Body of pancreas (tissue), 4 donors: Measurements from ENCODE around the gene LEFTY1. TPM values are rescaled to one million over a fixed set of nuclear protein-coding genes. Genes with fewer than 3 reads are reported as not detected.

Experiments
- ATAC-seq: fragments of 150-250 bp; one replicate; pipeline ENCODE4 v1.9.1; 2016
- DNase-seq, 4 donors: peaks; one replicate each; pipeline ENCODE4 v3.0.0-alpha.2; 2019
- H3K27ac ChIP-seq, 4 donors: fragments of 200-600 bp; sonication (generic); 1 replicate in 3 of 4; 2 replicates in 1 of 4; pipeline versions ENCODE4 v1.5.1 to v1.6.1; 2016 to 2019; ENCODE audit warnings: mild to moderate bottlenecking in 1 of 4, mixed read lengths in 1 of 4, moderate library complexity in 1 of 4
- H3K27me3 ChIP-seq, 2 donors: fragments of 200-600 bp; sonication (generic); one replicate each; pipeline ENCODE4 v1.6.0; 2016; ENCODE audit warnings: mild to moderate bottlenecking in 1 of 2
- H3K36me3 ChIP-seq, 2 donors: fragments of 200-600 bp; sonication (generic); replicated peaks in 1 of 2; 2 replicates each; pipeline ENCODE4 v1.5.1; 2016; ENCODE audit warnings: low read depth in 2 of 2; ENCODE audit not compliant: insufficient read depth in 1 of 2
- H3K4me1 ChIP-seq: fragments of 200-600 bp; sonication (generic); one replicate; pipeline ENCODE4 v1.6.0; 2016
- H3K4me3 ChIP-seq, 2 donors: fragments of 200-600 bp; sonication (generic); 1 replicate in 1 of 2; 2 replicates in 1 of 2; pipeline ENCODE4 v1.5.1; 2016 to 2019
- H3K9me3 ChIP-seq, 3 donors: fragments of 200-600 bp; sonication (generic); 1 replicate in 2 of 3; 2 replicates in 1 of 3; pipeline ENCODE4 v1.5.1; 2016
- POLR2A ChIP-seq, 3 donors: fragments of 450-650 bp; IDR thresholded peaks; one replicate each; pipeline ENCODE4 v1.6.1; 2016; ENCODE audit warnings: antibody characterized with exemption in 3 of 3, mild to moderate bottlenecking in 2 of 3
- WGBS, 2 donors: methylation state at CpG; one replicate each; pipeline ENCODE4 v1.1.5; 2017; 5-methylcytosine and 5-hydroxymethylcytosine counted together
- intact Hi-C: fragments of 100-400 bp; cut with DNase I; formaldehyde crosslinking; loops from one replicate; pipeline ENCODE4 v1.15.1; 2023
- total RNA-seq, 2 donors: library from RNA; depleted of rRNA; stranded (reverse); fragments of >200 nt; gene quantifications; one replicate each; pipeline ENCODE4 v1.1.0, GENCODE V29; 2016
- TF ChIP-seq, protein P1 (sequence below), 7 experiments: fragments of 450-650 bp in 4 of 7; fragments of 200-600 bp in 3 of 7; sonication (generic) in 3 of 7; IDR thresholded peaks; one replicate each; pipeline ENCODE4 v1.5.1; 2016 to 2019; ENCODE audit warnings: antibody characterized with exemption in 7 of 7

The LEFTY1 gene
- total RNA-seq, 2 donors from 2014 or later = 138 to 153 TPM

DNA sequence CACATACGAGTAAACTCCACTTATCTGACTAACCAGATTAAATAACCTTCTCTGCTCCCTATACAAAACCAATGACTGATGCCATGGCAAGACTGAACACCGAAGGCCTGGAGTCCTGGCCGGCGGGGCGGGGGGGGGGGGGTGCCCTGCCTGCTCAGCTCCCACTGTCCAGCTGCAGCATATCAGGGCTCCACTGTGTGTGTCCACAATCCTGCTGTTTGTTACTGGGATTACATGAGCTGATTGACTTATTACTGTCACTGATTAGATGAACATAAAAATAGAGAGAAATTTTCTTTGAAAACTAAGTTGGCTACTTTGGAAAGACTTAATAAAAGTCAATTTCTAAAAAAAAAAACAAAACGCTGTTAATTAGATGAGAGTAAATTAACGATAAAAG is 31.7 kb downstream of the LEFTY1 start:
- Histone ChIP-seq H3K4me1 (peaks cover 13% of the 10 kb centered on the region), H3K4me3 (no peak overlapping the region), H3K27me3 (no peaks in the 10 kb centered on the region), H3K27ac (peak overlapping the region in 2 of 4 donors; percentile 24 to 48), H3K9me3 (no peaks in the 10 kb centered on the region), H3K36me3 (peaks cover 16 to 37% of the 10 kb centered on the region in 2 donors)
- ATAC-seq = no peak
- WGBS, 2 donors = 59 to 65% methylated on average over 5 to 6 of the region's 7 CpGs
- TF ChIP-seq, protein P1, sequence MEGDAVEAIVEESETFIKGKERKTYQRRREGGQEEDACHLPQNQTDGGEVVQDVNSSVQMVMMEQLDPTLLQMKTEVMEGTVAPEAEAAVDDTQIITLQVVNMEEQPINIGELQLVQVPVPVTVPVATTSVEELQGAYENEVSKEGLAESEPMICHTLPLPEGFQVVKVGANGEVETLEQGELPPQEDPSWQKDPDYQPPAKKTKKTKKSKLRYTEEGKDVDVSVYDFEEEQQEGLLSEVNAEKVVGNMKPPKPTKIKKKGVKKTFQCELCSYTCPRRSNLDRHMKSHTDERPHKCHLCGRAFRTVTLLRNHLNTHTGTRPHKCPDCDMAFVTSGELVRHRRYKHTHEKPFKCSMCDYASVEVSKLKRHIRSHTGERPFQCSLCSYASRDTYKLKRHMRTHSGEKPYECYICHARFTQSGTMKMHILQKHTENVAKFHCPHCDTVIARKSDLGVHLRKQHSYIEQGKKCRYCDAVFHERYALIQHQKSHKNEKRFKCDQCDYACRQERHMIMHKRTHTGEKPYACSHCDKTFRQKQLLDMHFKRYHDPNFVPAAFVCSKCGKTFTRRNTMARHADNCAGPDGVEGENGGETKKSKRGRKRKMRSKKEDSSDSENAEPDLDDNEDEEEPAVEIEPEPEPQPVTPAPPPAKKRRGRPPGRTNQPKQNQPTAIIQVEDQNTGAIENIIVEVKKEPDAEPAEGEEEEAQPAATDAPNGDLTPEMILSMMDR (IDR thresholded peaks at IDR 0.05) = peak in 1 of 7 experiments; percentile 8
- TF ChIP-seq POLR2A (IDR thresholded peaks at IDR 0.05) = no peak
- DNase-seq = no peak
- intact Hi-C loops = no loop called here

- Histone ChIP-seq H3K36me3 (peaks cover 3 to 22% of the 10 kb centered on the region in 2 donors), H3K4me1 (peaks cover 20% of the 10 kb centered on the region), H3K27ac (peak overlapping the region in 2 of 4 donors; percentile 47 to 48), H3K4me3 (no peak overlapping the region), H3K27me3 (no peaks in the 10 kb centered on the region), H3K9me3 (no peaks in the 10 kb centered on the region)
- TF ChIP-seq POLR2A (IDR thresholded peaks at IDR 0.05) = no peak
- TF ChIP-seq, protein P1 (IDR thresholded peaks at IDR 0.05) = no peak
- no peak for ATAC-seq
- 74 to 79% methylated on average over 10 of the region's 10 CpGs for WGBS, 2 donors
- intact Hi-C loops = no loop called here
- no peak for DNase-seq
Observed at GRCh38 chr1:225855503-225856300, 33.2 kb downstream of the LEFTY1 start.

GRCh38 chr1:225853441-225853840 is 35.5 kb downstream of the LEFTY1 start:
- Histone ChIP-seq H3K27me3 (no peaks in the 10 kb centered on the region), H3K4me3 (no peak overlapping the region), H3K4me1 (peaks cover 23% of the 10 kb centered on the region), H3K9me3 (no peaks in the 10 kb centered on the region), H3K36me3 (peaks cover 0 to 14% of the 10 kb centered on the region in 2 donors), H3K27ac (no peak overlapping the region)
- ATAC-seq = no peak
- intact Hi-C loops = no loop called here
- TF ChIP-seq, protein P1 (IDR thresholded peaks at IDR 0.05) = no peak
- TF ChIP-seq POLR2A (IDR thresholded peaks at IDR 0.05) = no peak
- 88 to 93% methylated on average over 11 to 12 of the region's 12 CpGs for WGBS, 2 donors
- DNase-seq = no peak

- Histone ChIP-seq H3K27me3 (no peaks in the 10 kb centered on the region), H3K4me3 (no peak overlapping the region), H3K9me3 (no peaks in the 10 kb centered on the region), H3K36me3 (peaks cover 0 to 14% of the 10 kb centered on the region in 2 donors), H3K4me1 (peaks cover 27% of the 10 kb centered on the region), H3K27ac (peak overlapping the region in 3 of 4 donors; percentile 46 to 54 (median 50))
- ATAC-seq = no peak
- intact Hi-C loops = no loop called here
- TF ChIP-seq, protein P1 (IDR thresholded peaks at IDR 0.05) = no peak
- TF ChIP-seq POLR2A (IDR thresholded peaks at IDR 0.05) = no peak
- 88 to 94% methylated on average over 13 of the region's 13 CpGs for WGBS, 2 donors
- DNase-seq = no peak
Observed at GRCh38 chr1:225852413-225853124, 36.4 kb downstream of the LEFTY1 start.
